K562 (cell line): Measurements from ENCODE around the gene KCP. TPM values are rescaled to one million over a fixed set of nuclear protein-coding genes. Genes with fewer than 3 reads are reported as not detected.

Experiments
- CBFB ChIP-seq: sonication (generic); formaldehyde crosslinking; IDR thresholded peaks from 2 replicates; pipeline ENCODE4 v1.4.0; 2020; ENCODE audit warnings: mild to moderate bottlenecking, missing genetic modification reagents
- CEBPB ChIP-seq: fragments of 450-650 bp; IDR thresholded peaks from 2 replicates; pipeline ENCODE4 v1.6.1; 2016; ENCODE audit warnings: missing genetic modification characterization, missing compliant biosample characterization
- CEBPG ChIP-seq, 3 experiments: fragments of 200-800 bp in 1 of 3; sonication (Bioruptor generic) in 1 of 3; sonication (generic) in 1 of 3; formaldehyde crosslinking in 1 of 3; IDR thresholded peaks in 2 of 3; conservative IDR thresholded peaks in 1 of 3; 2 replicates each; pipeline versions ENCODE4 v1.6.1 to v1.8.0; 2016 to 2022; ENCODE audit warnings: missing compliant biosample characterization in 2 of 3, missing genetic modification characterization in 2 of 3, mild to moderate bottlenecking in 1 of 3, missing genetic modification reagents in 1 of 3
- EGR1 ChIP-seq: fragments of 450-650 bp; conservative IDR thresholded peaks from 2 replicates; pipeline ENCODE4 v1.6.1; 2017; ENCODE audit warnings: mild to moderate bottlenecking
- KDM5B ChIP-seq: fragments of 200-600 bp; sonication (generic); IDR thresholded peaks from 2 replicates; pipeline ENCODE4 v1.6.1; 2012; ENCODE audit warnings: low read depth, mild to moderate bottlenecking, moderate library complexity, low read length, control low read depth, inconsistent platforms; ENCODE audit not compliant: insufficient replicate concordance
- MEIS2 ChIP-seq: fragments of 450-650 bp; IDR thresholded peaks from 2 replicates; pipeline ENCODE4 v1.6.1; 2014; ENCODE audit warnings: mild to moderate bottlenecking; ENCODE audit not compliant: partially characterized antibody
- MYC ChIP-seq, 2 experiments: fragments of 250-450 bp in 1 of 2; sonication (Bioruptor Pico) in 1 of 2; IDR thresholded peaks; 2 replicates each; pipeline versions ENCODE4 v1.5.1 to v1.6.1; 2012 to 2021; ENCODE audit warnings: low read depth in 2 of 2, borderline replicate concordance in 1 of 2, improper control_type of control experiment in 1 of 2, low read length in 1 of 2, mild to moderate bottlenecking in 1 of 2, moderate library complexity in 1 of 2
- PHF21A ChIP-seq: fragments of 450-650 bp; IDR thresholded peaks from 2 replicates; pipeline ENCODE4 v1.6.1; 2017; ENCODE audit warnings: low read depth, borderline replicate concordance
- POLR2G ChIP-seq: fragments of 200-400 bp; formaldehyde crosslinking; IDR thresholded peaks from 2 replicates; pipeline ENCODE4 v1.6.1; 2017; ENCODE audit warnings: low read depth, mild to moderate bottlenecking, antibody characterized with exemption, low read length, moderate library complexity
- RAD21 ChIP-seq, 2 experiments: fragments of 250-450 bp in 1 of 2; fragments of 450-650 bp in 1 of 2; sonication (Bioruptor Pico) in 1 of 2; formaldehyde crosslinking in 1 of 2; IDR thresholded peaks in 1 of 2; conservative IDR thresholded peaks in 1 of 2; 2 replicates each; pipeline versions ENCODE4 v1.4.0 to v1.8.0; 2020 to 2022; ENCODE audit warnings: mild to moderate bottlenecking in 2 of 2, moderate library complexity in 1 of 2
- ZBTB2 ChIP-seq: fragments of 450-650 bp; IDR thresholded peaks from 2 replicates; pipeline ENCODE4 v1.6.1; 2016; ENCODE audit warnings: antibody characterized with exemption
- ZBTB43 ChIP-seq: sonication (generic); formaldehyde crosslinking; IDR thresholded peaks from 2 replicates; pipeline ENCODE4 v1.8.0; 2023; ENCODE audit warnings: mild to moderate bottlenecking, missing genetic modification reagents
- ZEB2 ChIP-seq: fragments of 450-650 bp; IDR thresholded peaks from 2 replicates; pipeline ENCODE4 v1.6.1; 2016
- ZNF143 ChIP-seq: sonication (generic); formaldehyde crosslinking; IDR thresholded peaks from 2 replicates; pipeline ENCODE4 v1.9.0; 2022; ENCODE audit warnings: mild to moderate bottlenecking, missing genetic modification reagents
- ZNF408 ChIP-seq: fragments of 250-450 bp; sonication (Bioruptor Pico); IDR thresholded peaks from 2 replicates; pipeline ENCODE4 v1.4.0; 2020; ENCODE audit warnings: low read depth, mild to moderate bottlenecking, moderate library complexity
- ZNF589 ChIP-seq: fragments of 200-800 bp; sonication (Bioruptor generic); IDR thresholded peaks from 2 replicates; pipeline ENCODE4 v1.6.1; 2016; ENCODE audit warnings: low read depth, missing genetic modification characterization, missing compliant biosample characterization
- polyA plus RNA-seq, 8 experiments: library from polyadenylated mRNA; depleted of rRNA in 4 of 8; stranded (reverse) in 5 of 8; unstranded in 3 of 8; fragments of >200 nt; fragmentation: Nextera tagmentation in 2 of 8; fragmentation: Illumina TruSeq in 1 of 8; extraction: Ambion mirVana in 2 of 8; extraction: Trizol in 1 of 8; gene quantifications; 2 replicates each; pipeline versions ENCODE4 v1.2.1 to v1.2.3, GENCODE V29; 2011 to 2014; ENCODE audit warnings: inconsistent platforms in 1 of 8, missing spikeins in 1 of 8
- total RNA-seq, 7 experiments: library from RNA; depleted of rRNA in 6 of 7; stranded (reverse); fragments of >200 nt in 6 of 7; fragmentation: Illumina TruSeq in 2 of 7; extraction: Trizol in 2 of 7; gene quantifications; 2 replicates each; pipeline versions ENCODE4 v1.2.1 to v1.2.3, GENCODE V29; 2011 to 2021; ENCODE audit warnings: low replicate concordance in 1 of 7
- TF ChIP-seq, protein P1 (sequence below): sonication (generic); formaldehyde crosslinking; IDR thresholded peaks from 2 replicates; pipeline ENCODE4 v1.8.1; 2023; ENCODE audit warnings: mild to moderate bottlenecking, missing genetic modification reagents
- TF ChIP-seq, protein P2 (sequence below): sonication (generic); formaldehyde crosslinking; IDR thresholded peaks from 2 replicates; pipeline ENCODE4 v1.4.0; 2020; ENCODE audit warnings: mild to moderate bottlenecking, missing genetic modification reagents

Gene KCP
- total and polyA plus RNA-seq, 9 of the 15 experiments (the other 6 are each of a cell fraction or from before 2014, with no cell fraction given): 0.06 to 0.17 (median 0.12) TPM; not detected in 3

DNA sequence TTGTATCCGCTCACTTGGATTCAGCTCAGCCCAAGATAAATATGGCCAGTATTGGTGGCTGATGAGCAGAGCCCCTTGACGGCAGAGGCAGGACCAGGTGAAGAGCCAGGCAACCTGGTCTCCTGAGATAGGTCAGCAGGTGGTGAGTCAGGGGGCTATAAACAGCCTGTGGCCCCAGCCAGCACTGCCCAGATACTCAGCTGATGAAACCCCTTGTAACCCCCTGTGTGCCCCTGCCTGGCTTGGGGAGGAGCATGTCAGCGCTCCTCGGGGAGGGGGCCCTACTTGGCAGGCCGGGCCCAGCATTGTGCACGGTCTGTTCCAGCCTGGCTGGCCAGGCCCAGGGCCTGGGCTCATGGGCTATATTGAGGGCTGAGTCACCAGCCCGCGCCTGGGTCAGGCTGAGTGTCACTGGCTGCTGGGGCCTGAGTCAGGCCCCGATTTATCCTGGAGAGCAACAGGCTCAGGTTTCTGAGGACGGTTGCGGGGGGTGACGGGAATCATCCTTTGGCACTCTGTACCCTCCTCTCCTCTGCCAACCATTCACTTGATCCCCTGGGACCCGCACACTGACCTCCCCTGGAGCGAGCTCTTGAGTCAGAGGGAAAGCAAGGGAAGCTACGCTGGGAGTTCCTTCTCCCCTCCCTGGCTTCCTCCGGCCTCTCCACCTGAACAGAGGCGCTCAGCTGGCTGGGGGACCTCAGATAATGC is 83.1 kb downstream of the KCP start (continued):
- TF ChIP-seq, protein P1, sequence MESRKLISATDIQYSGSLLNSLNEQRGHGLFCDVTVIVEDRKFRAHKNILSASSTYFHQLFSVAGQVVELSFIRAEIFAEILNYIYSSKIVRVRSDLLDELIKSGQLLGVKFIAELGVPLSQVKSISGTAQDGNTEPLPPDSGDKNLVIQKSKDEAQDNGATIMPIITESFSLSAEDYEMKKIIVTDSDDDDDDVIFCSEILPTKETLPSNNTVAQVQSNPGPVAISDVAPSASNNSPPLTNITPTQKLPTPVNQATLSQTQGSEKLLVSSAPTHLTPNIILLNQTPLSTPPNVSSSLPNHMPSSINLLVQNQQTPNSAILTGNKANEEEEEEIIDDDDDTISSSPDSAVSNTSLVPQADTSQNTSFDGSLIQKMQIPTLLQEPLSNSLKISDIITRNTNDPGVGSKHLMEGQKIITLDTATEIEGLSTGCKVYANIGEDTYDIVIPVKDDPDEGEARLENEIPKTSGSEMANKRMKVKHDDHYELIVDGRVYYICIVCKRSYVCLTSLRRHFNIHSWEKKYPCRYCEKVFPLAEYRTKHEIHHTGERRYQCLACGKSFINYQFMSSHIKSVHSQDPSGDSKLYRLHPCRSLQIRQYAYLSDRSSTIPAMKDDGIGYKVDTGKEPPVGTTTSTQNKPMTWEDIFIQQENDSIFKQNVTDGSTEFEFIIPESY: peak; percentile 78
- no peak for TF ChIP-seq CEBPB
- TF ChIP-seq KDM5B: peak; percentile 52
- peak; percentile 92 for TF ChIP-seq POLR2G
- no peak for TF ChIP-seq ZBTB43
- TF ChIP-seq CBFB (CRISPR knock-in tag): no peak
- no peak for TF ChIP-seq ZNF408 (CRISPR knock-in tag)
- TF ChIP-seq, protein P2, sequence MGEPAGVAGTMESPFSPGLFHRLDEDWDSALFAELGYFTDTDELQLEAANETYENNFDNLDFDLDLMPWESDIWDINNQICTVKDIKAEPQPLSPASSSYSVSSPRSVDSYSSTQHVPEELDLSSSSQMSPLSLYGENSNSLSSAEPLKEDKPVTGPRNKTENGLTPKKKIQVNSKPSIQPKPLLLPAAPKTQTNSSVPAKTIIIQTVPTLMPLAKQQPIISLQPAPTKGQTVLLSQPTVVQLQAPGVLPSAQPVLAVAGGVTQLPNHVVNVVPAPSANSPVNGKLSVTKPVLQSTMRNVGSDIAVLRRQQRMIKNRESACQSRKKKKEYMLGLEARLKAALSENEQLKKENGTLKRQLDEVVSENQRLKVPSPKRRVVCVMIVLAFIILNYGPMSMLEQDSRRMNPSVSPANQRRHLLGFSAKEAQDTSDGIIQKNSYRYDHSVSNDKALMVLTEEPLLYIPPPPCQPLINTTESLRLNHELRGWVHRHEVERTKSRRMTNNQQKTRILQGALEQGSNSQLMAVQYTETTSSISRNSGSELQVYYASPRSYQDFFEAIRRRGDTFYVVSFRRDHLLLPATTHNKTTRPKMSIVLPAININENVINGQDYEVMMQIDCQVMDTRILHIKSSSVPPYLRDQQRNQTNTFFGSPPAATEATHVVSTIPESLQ (CRISPR knock-in tag): peak; percentile 78; the same call in 1 of the 2 replicates
- peak; percentile 98 for TF ChIP-seq ZEB2
- TF ChIP-seq MEIS2: peak; percentile 29
- TF ChIP-seq ZBTB2: 0 out of 2 replicates have a peak, but pooled peaks have one; percentile 46
- peak; percentile 93 for TF ChIP-seq ZNF589 (CRISPR knock-in tag)
- TF ChIP-seq CEBPG (CRISPR knock-in tag; IDR thresholded peaks at IDR 0.05): peak; percentile 98
- peak in 1 of 2 experiments; percentile 95; a peak in 2 of 4 replicates for TF ChIP-seq CEBPG (tag; conservative IDR thresholded peaks at IDR 0.05 in 1 of 2, IDR thresholded peaks at IDR 0.05 in 1 of 2)
- no peak for TF ChIP-seq ZNF143 (CRISPR knock-in tag)
- peak; percentile 100 for TF ChIP-seq PHF21A
- 0 out of 2 replicates have a peak, but pooled peaks have one; percentile 7 for TF ChIP-seq EGR1
- peak; percentile 79 for TF ChIP-seq MYC (IDR thresholded peaks at IDR 0.05; ENCODE audit: low read depth, low read length)
- no peak for TF ChIP-seq MYC (CRISPR knock-in tag; IDR thresholded peaks at IDR 0.05; ENCODE audit: borderline replicate concordance, low read depth)
- TF ChIP-seq RAD21 (CRISPR knock-in tag; conservative IDR thresholded peaks at IDR 0.05 in 1 of 2, IDR thresholded peaks at IDR 0.05 in 1 of 2): 0 out of 4 replicates have a peak, but pooled peaks of 1 of the 2 experiments have one; percentile 5
